Fibroblast of the aortic adventitia (primary cell): ENCODE data around the gene TXNDC2. TPM values are rescaled to one million over a fixed set of nuclear protein-coding genes. Genes with fewer than 3 reads are reported as not detected.
"Not testable (repeated sequence)": the region's sequence is repeated elsewhere in the genome, so short reads cannot be mapped to it uniquely, and the experiment has no call there.

Experiments
- DNase-seq: peaks from one replicate; pipeline ENCODE4 v3.0.0-alpha.2; 2010; ENCODE audit warnings: low read depth
- H3K4me3 ChIP-seq: 2 replicates; pipeline ENCODE4 v1.5.1; 2011; ENCODE audit warnings: low read depth, mild to moderate bottlenecking, control low read depth, low read length, moderate library complexity
- CTCF ChIP-seq: IDR thresholded peaks from 2 replicates; pipeline ENCODE4 v1.5.1; 2011; ENCODE audit warnings: mild to moderate bottlenecking, low read length, control low read depth, inconsistent platforms; ENCODE audit not compliant: insufficient read depth
- total RNA-seq: library from RNA; depleted of rRNA; stranded (reverse); fragments of >200 nt; gene quantifications from 2 replicates; pipeline ENCODE4 v1.2.3, GENCODE V29; 2012; ENCODE audit warnings: low replicate concordance

Gene TXNDC2
- total RNA-seq, 1 donor: 0.27 TPM

GRCh38 chr18:9884090-9884489 is 1.7 kb upstream of the TXNDC2 start:
- no peak overlapping the region for H3K4me3 ChIP-seq
- TF ChIP-seq CTCF: no peak
- DNase-seq: no peak

- no peak for DNase-seq
- no peak for TF ChIP-seq CTCF
- H3K4me3 ChIP-seq: no peak overlapping the region
These were observed 1.1 kb upstream of the TXNDC2 start for GRCh38 chr18:9884532-9885140.

DNA sequence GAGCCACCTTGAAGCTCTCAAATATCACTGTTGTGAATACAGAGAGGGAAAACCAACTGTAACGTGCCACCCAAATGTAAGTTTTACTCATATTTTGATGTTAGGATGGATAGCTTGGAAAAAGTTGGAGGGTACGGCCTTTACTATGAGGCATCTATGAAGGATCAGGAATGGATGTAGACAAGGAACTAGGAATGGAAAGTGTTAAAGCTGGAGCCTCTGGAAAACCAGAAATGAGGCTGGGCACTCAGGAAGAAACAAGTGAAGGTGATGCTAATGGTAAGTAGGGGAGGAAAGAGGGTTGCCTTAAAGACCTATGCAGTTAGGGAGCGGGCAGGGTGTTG is 204 bp downstream of the TXNDC2 start:
- no peak for TF ChIP-seq CTCF
- no peak overlapping the region for H3K4me3 ChIP-seq
- no peak for DNase-seq

DNA sequence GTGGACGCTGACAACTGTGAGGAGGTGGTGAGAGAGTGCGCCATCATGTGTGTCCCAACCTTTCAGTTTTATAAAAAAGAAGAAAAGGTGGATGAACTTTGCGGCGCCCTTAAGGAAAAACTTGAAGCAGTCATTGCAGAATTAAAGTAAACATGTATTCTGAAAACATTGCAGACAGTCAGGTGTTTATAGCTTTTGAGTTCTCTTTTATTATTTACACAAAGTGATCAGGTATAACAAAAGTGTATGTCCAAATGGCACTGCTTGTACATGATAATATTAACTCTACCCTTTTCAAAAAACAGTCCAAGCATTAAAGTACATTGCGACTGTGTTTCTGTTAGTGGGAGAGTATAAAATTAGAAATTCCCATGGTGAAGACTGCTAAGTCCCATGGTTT is 2.2 kb downstream of the TXNDC2 start:
- no peak for TF ChIP-seq CTCF
- H3K4me3 ChIP-seq: no peak overlapping the region
- DNase-seq: no peak

DNA sequence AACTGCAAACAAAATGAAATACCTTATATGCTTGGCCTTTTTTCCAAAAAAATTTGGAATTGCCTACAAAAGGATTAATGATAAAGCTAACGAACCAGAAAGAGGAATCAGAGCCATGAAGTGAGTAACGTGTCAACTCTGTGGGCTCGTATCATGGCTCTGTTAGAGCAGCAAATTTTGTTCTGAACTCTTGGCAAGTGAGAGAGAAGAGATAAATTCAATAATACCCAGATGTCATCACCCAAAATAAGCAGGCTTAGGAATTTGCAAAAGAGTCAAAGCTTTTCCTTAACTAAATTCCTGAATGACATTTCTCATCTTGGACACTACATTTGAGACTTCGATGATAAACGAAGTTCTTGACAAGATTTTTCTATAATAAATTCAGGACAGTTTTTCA is 4.4 kb downstream of the TXNDC2 start:
- no peak for TF ChIP-seq CTCF
- no peak for DNase-seq
- no peak overlapping the region for H3K4me3 ChIP-seq

DNA sequence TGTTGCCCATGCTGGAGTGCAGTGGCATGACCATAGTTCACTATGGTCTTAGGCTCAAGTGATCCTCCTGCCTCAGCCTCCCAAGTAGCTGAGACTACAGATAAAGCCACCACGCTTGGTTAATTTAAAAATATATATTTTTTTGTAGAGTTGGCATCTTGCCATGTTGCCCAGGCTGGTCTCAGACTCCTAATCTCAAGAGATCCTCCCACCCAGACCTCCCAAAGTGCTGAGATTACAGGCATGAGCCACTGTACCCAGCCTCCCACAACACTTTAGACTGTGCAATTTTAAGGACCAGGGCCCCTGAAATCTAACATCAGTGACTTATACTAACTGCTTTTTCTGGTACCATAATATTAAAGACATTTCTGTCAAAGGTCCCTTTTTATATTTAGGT is 5.2 kb downstream of the TXNDC2 start:
- DNase-seq: no peak
- no peak overlapping the region for H3K4me3 ChIP-seq
- TF ChIP-seq CTCF: no peak

- not testable (repeated sequence) for H3K4me3 ChIP-seq
- DNase-seq: peak; percentile 62
These were observed 5.7 kb downstream of the TXNDC2 start for GRCh38 chr18:9891515-9891914.
